DOHH2 (cell line): Measurements from ENCODE around the gene TESK2.

Experiments used
- H3F3A ChIP-seq: fragments of 200-600 bp; sonication (generic), shearing (Covaris generic); 2 replicates; pipeline ENCODE4 v1.6.0; 2016; ENCODE audit warnings: antibody characterized with exemption, mild to moderate bottlenecking; ENCODE audit not compliant: control insufficient read depth, insufficient read depth
- H3K27ac ChIP-seq: fragments of 200-600 bp; sonication (generic); 2 replicates; pipeline ENCODE4 v1.5.1; 2014; ENCODE audit warnings: low read depth, mild to moderate bottlenecking, low read length, moderate library complexity
- H3K27me3 ChIP-seq: fragments of 200-600 bp; sonication (generic); 2 replicates; pipeline ENCODE4 v1.6.1; 2014; ENCODE audit warnings: mild to moderate bottlenecking, low read length, mixed read lengths; ENCODE audit not compliant: control insufficient read depth
- H3K36me3 ChIP-seq: fragments of 200-600 bp; sonication (generic); 2 replicates; pipeline ENCODE4 v1.6.1; 2014; ENCODE audit warnings: mild to moderate bottlenecking, low read length, moderate library complexity, mixed read lengths; ENCODE audit not compliant: control insufficient read depth
- H3K4me1 ChIP-seq: fragments of 200-600 bp; sonication (generic); 2 replicates; pipeline ENCODE4 v1.6.1; 2014; ENCODE audit warnings: mild to moderate bottlenecking, low read length, mixed read lengths; ENCODE audit not compliant: control insufficient read depth
- H3K4me2 ChIP-seq: fragments of 200-600 bp; sonication (generic); 2 replicates; pipeline ENCODE4 v1.6.0; 2014; ENCODE audit warnings: mild to moderate bottlenecking, low read length, moderate library complexity
- H3K4me3 ChIP-seq: fragments of 200-600 bp; sonication (generic); 2 replicates; pipeline ENCODE4 v1.5.1; 2014; ENCODE audit warnings: mild to moderate bottlenecking, low read length, mixed read lengths
- H3K79me2 ChIP-seq: fragments of 200-600 bp; sonication (generic); 2 replicates; pipeline ENCODE4 v1.6.1; 2014; ENCODE audit warnings: mild to moderate bottlenecking, low read length, mixed read lengths; ENCODE audit not compliant: control insufficient read depth
- H3K9me2 ChIP-seq: fragments of 200-600 bp; sonication (generic); replicated peaks from 2 replicates; pipeline ENCODE4 v1.6.1; 2014; ENCODE audit warnings: mild to moderate bottlenecking, low read length, mixed read lengths; ENCODE audit not compliant: control insufficient read depth
- H3K9me3 ChIP-seq: fragments of 200-600 bp; sonication (generic); 2 replicates; pipeline ENCODE4 v1.6.1; 2014; ENCODE audit warnings: antibody characterized with exemption, low read length, mixed read lengths; ENCODE audit not compliant: control insufficient read depth, insufficient read depth
- H4K20me1 ChIP-seq: fragments of 200-600 bp; sonication (generic); 2 replicates; pipeline ENCODE4 v1.6.0; 2014; ENCODE audit warnings: low read depth, mild to moderate bottlenecking, antibody characterized with exemption, low read length, moderate library complexity; ENCODE audit not compliant: control insufficient read depth, insufficient read depth
- EZH2phosphoT487 ChIP-seq: fragments of 200-600 bp; sonication (generic); IDR thresholded peaks from 2 replicates; pipeline ENCODE4 v1.6.1; 2017; ENCODE audit warnings: borderline replicate concordance, mild to moderate bottlenecking, antibody characterized with exemption, low read length, moderate library complexity, mixed read lengths
- TF ChIP-seq, protein P1 (sequence below): fragments of 200-600 bp; sonication (generic); IDR thresholded peaks from one replicate; pipeline ENCODE4 v1.5.1; 2014; ENCODE audit warnings: antibody characterized with exemption, mild to moderate bottlenecking, low read depth, low read length; ENCODE audit not compliant: poor library complexity, severe bottlenecking

Gene TESK2

DNA sequence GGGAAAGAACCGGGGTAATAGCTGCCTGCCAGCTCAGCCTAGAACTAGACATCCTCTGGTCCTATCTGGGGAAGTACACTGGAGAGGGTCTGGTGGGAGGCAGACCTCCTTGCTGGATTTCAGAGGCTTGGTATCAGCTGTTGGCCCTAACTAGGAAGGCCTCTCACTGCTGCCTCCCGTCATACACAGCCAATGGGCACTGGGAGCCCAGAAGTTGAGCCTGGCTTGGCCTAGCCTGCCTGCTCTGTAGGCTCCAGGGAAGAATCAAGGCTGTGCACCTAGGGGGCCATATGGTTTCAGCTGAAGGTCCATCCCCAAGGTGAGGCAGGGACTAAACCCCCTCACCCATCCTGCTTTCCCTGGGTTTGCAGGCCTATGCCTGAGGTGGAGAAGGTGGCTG is 146.5 kb downstream of the TESK2 start:
- H3K4me1 ChIP-seq = peaks cover 14% of the 10 kb centered on the region
- no peaks in the 10 kb centered on the region for H3K27me3 ChIP-seq
- no peaks in the 10 kb centered on the region for H4K20me1 ChIP-seq
- no peak overlapping the region for H3K4me2 ChIP-seq
- no peaks in the 10 kb centered on the region for H3K9me3 ChIP-seq
- TF ChIP-seq EZH2phosphoT487 = no peak
- TF ChIP-seq, protein P1, sequence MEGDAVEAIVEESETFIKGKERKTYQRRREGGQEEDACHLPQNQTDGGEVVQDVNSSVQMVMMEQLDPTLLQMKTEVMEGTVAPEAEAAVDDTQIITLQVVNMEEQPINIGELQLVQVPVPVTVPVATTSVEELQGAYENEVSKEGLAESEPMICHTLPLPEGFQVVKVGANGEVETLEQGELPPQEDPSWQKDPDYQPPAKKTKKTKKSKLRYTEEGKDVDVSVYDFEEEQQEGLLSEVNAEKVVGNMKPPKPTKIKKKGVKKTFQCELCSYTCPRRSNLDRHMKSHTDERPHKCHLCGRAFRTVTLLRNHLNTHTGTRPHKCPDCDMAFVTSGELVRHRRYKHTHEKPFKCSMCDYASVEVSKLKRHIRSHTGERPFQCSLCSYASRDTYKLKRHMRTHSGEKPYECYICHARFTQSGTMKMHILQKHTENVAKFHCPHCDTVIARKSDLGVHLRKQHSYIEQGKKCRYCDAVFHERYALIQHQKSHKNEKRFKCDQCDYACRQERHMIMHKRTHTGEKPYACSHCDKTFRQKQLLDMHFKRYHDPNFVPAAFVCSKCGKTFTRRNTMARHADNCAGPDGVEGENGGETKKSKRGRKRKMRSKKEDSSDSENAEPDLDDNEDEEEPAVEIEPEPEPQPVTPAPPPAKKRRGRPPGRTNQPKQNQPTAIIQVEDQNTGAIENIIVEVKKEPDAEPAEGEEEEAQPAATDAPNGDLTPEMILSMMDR = no peak
- no peak overlapping the region for H3K4me3 ChIP-seq
- H3K79me2 ChIP-seq = peaks cover 36% of the 10 kb centered on the region
- H3K9me2 ChIP-seq = no peaks in the 10 kb centered on the region
- H3K36me3 ChIP-seq = peaks cover 70% of the 10 kb centered on the region
- H3K27ac ChIP-seq = no peak overlapping the region
- H3F3A ChIP-seq = peaks cover 9% of the 10 kb centered on the region; the same call in 1 of the 2 replicates

DNA sequence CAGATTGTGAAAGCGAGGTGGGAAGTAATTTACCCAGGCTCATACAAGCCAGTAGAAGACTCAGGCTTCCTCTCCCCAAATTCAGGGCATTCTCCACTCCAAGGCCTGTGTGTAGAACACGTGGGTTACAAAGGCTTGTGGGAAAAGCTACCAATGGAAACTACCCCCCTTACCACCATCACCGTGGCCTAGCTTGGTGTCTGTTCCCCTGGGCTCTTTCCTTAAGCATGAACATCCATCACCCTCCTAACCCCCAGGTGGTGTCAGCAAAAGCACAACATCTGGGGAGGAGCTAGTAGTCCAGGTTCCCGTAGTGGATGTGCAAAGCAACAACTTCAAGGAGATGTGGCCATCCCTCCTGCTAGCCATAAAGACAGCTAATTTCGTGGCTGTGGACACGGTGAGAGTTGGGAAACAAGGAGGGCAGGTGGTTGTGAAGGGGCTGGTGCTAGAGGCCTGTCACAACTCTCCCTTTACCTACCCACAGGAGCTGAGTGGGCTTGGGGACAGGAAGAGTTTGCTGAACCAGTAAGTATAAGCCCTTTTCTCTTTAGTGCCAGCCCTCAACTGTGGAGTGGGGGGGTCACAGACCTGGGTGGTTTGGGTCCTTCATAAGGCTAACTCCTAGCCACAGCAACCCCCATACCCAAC is 150.0 kb downstream of the TESK2 start:
- H3K9me3 ChIP-seq = peaks cover 5% of the 10 kb centered on the region; the same call in 1 of the 2 replicates
- H3K79me2 ChIP-seq = peaks cover 54% of the 10 kb centered on the region
- H3K27ac ChIP-seq = peak overlapping the region; percentile 87
- no peak for TF ChIP-seq EZH2phosphoT487
- TF ChIP-seq, protein P1 = no peak
- peaks cover 19% of the 10 kb centered on the region; the same call in 1 of the 2 replicates for H3F3A ChIP-seq
- H3K4me1 ChIP-seq = peaks cover 28% of the 10 kb centered on the region
- peak overlapping the region; percentile 88 for H3K4me3 ChIP-seq
- no peaks in the 10 kb centered on the region for H3K9me2 ChIP-seq
- no peaks in the 10 kb centered on the region for H4K20me1 ChIP-seq
- no peaks in the 10 kb centered on the region for H3K27me3 ChIP-seq
- H3K4me2 ChIP-seq = peak overlapping the region; percentile 96
- H3K36me3 ChIP-seq = peaks cover 82% of the 10 kb centered on the region

DNA sequence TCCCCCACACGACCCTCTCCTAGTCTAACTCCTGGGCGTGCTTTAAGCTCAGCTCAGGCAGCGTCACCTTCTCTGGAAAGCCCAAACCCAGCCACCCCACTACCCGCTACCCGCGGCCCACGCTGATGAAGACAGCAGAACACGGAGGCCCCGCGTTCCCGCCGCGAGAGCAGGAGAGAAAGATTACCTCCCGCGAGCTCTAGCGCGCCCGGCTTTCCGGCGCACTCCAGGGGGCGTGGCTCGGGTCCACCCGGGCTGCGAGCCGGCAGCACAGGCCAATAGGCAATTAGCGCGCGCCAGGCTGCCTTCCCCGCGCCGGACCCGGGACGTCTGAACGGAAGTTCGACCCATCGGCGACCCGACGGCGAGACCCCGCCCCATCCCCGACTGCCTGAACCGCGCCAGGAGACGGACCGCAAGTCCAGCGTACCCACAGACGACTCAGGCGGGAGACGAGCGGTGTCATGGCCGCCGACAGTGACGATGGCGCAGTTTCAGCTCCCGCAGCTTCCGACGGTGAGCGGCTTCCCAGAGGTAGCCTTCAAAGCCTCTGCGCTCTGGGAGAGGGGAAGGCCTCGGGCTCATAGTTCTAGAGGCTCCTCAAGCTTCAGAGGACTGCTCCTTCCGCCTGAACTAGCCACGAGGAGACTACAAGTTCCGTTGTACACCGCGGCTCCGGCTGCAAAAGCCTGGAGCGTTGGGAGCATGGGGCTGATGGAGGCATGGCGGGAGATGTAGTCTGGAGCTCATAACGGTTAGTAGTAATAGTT is 151.0 kb downstream of the TESK2 start, which contains the start of the genes MUTYH and TOE1:
Gene MUTYH, minus strand, starts transcription at position 652 of the 770 bp plus-strand sequence. CDS start 5,935 bp downstream, outside the sequence.
Gene TOE1, plus strand, starts transcription at position 382 of the 770 bp plus-strand sequence. Its CDS starts 83 bp downstream, at position 465.
- peaks cover 72% of the 10 kb centered on the region for H3K36me3 ChIP-seq
- peaks cover 54% of the 10 kb centered on the region for H3K79me2 ChIP-seq
- H3K4me3 ChIP-seq = peak within 1 kb of the TSS; percentile 88
- H3K27me3 ChIP-seq = no peaks in the 10 kb centered on the region
- peaks cover 30% of the 10 kb centered on the region for H3K4me1 ChIP-seq
- peak within 1 kb of the TSS; percentile 96 for H3K4me2 ChIP-seq
- TF ChIP-seq, protein P1 = no peak
- H4K20me1 ChIP-seq = no peaks in the 10 kb centered on the region
- H3K9me3 ChIP-seq = peaks cover 5% of the 10 kb centered on the region; the same call in 1 of the 2 replicates
- H3K27ac ChIP-seq = peak within 1 kb of the TSS; percentile 87
- no peaks in the 10 kb centered on the region for H3K9me2 ChIP-seq
- peaks cover 17% of the 10 kb centered on the region; the same call in 1 of the 2 replicates for H3F3A ChIP-seq
